Ishikawa (cell line): Measurements from ENCODE around the gene TANGO6.

Experiments used
- RAD21 ChIP-seq: IDR thresholded peaks from 2 replicates; pipeline ENCODE4 v1.6.1; 2012; ENCODE audit warnings: low read depth
- TF ChIP-seq, protein P1 (sequence below): IDR thresholded peaks from 2 replicates; pipeline ENCODE4 v1.6.1; 2012

- TF ChIP-seq, protein P1, sequence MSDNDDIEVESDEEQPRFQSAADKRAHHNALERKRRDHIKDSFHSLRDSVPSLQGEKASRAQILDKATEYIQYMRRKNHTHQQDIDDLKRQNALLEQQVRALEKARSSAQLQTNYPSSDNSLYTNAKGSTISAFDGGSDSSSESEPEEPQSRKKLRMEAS = no peak
- TF ChIP-seq RAD21 = no peak
These were observed 173.9 kb downstream of the TANGO6 start for GRCh38 chr16:69017036-69017783.
